H1 (cell line): Measurements from ENCODE around the gene MPST. TPM values are rescaled to one million over a fixed set of nuclear protein-coding genes. Genes with fewer than 3 reads are reported as not detected.
A peak's percentile ranks its signal among the peaks of the same experiment; 100 is the strongest.

Source experiments
- CTCF ChIA-PET: fragments of 300-600 bp; sonication (Branson Sonifier 250); formaldehyde crosslinking; loops from one replicate; lab custom pipeline; 2021; ENCODE audit not compliant: partially characterized antibody; lab: Charles Lee
- POLR2A ChIA-PET: fragments of 300-600 bp; sonication (Branson Sonifier 250); formaldehyde crosslinking; loops from one replicate; lab custom pipeline; 2021; ENCODE audit warnings: inconsistent platforms; ENCODE audit not compliant: partially characterized antibody; lab: Charles Lee
- DNase-seq, 2 experiments: peaks; one replicate each; pipeline versions ENCODE4 v3.0.0 to v3.0.0-alpha.2; 2010 to 2022; ENCODE audit warnings: low spot score in 2 of 2, low read depth in 1 of 2, mixed read lengths in 1 of 2
- FAIRE-seq: peaks from 2 replicates; lab custom pipeline; 2011; peaks lifted over from hg19 to GRCh38; lab: Jason Lieb, UNC
- H2AFZ ChIP-seq: 2 replicates; pipeline ENCODE4 v1.8.1; 2012; ENCODE audit warnings: low read length, inconsistent platforms
- H2AK5ac ChIP-seq: 2 replicates; pipeline ENCODE4 v1.6.1; 2013; ENCODE audit warnings: low read depth, low read length
- H2BK120ac ChIP-seq: replicated peaks from 2 replicates; pipeline ENCODE3; 2013; ENCODE audit warnings: low read depth, low read length, inconsistent platforms
- H2BK12ac ChIP-seq: 2 replicates; pipeline ENCODE4 v1.6.1; 2013; ENCODE audit warnings: low read depth, low read length
- H2BK15ac ChIP-seq: 2 replicates; pipeline ENCODE4 v1.6.1; 2013; ENCODE audit warnings: low read length
- H2BK20ac ChIP-seq: 2 replicates; pipeline ENCODE4 v1.6.1; 2013; ENCODE audit warnings: low read length
- H2BK5ac ChIP-seq: 2 replicates; pipeline ENCODE4 v1.6.1; 2013; ENCODE audit warnings: low read depth, low read length
- H3K14ac ChIP-seq: 2 replicates; pipeline ENCODE4 v1.6.1; 2013; ENCODE audit warnings: inconsistent platforms; ENCODE audit not compliant: insufficient read length
- H3K18ac ChIP-seq: 2 replicates; pipeline ENCODE4 v1.6.1; 2013; ENCODE audit warnings: low read length; ENCODE audit errors: extremely low read depth
- H3K23ac ChIP-seq: 2 replicates; pipeline ENCODE4 v1.6.1; 2013; ENCODE audit warnings: inconsistent platforms; ENCODE audit not compliant: insufficient read length
- H3K23me2 ChIP-seq: 2 replicates; pipeline ENCODE4 v1.6.1; 2013; ENCODE audit warnings: low read depth, low read length
- H3K27ac ChIP-seq: 2 replicates; pipeline ENCODE4 v1.6.1; 2011; ENCODE audit warnings: low read depth, low read length, inconsistent platforms
- H3K27me3 ChIP-seq, 4 experiments: replicated peaks in 1 of 4; 1 replicate in 1 of 4; 2 replicates in 3 of 4; pipeline versions ENCODE4 v1.6.1 to v1.8.1; 2011 to 2013; ENCODE audit warnings: low read length in 3 of 4, mild to moderate bottlenecking in 3 of 4, inconsistent platforms in 2 of 4, mixed read lengths in 2 of 4, moderate library complexity in 1 of 4; ENCODE audit not compliant: control insufficient read depth in 3 of 4, insufficient read depth in 3 of 4; ENCODE audit errors: extremely low read depth in 1 of 4
- H3K36me3 ChIP-seq, 4 experiments: 2 replicates each; pipeline versions ENCODE4 v1.6.1 to v1.8.1; 2011 to 2013; ENCODE audit warnings: mild to moderate bottlenecking in 4 of 4, low read length in 3 of 4, moderate library complexity in 2 of 4, control low read depth in 1 of 4, inconsistent platforms in 1 of 4; ENCODE audit not compliant: insufficient read depth in 4 of 4, control insufficient read depth in 2 of 4
- H3K4ac ChIP-seq: replicated peaks from 2 replicates; pipeline ENCODE3; 2013; ENCODE audit warnings: low read length, low read depth, mixed read lengths, inconsistent platforms; ENCODE audit not compliant: insufficient read length
- H3K4me1 ChIP-seq, 4 experiments: replicated peaks in 1 of 4; 1 replicate in 1 of 4; 2 replicates in 3 of 4; pipeline versions ENCODE4 v1.6.1 to v1.8.1; 2011 to 2013; ENCODE audit warnings: low read length in 3 of 4, inconsistent platforms in 2 of 4, mixed read lengths in 1 of 4; ENCODE audit not compliant: insufficient read depth in 4 of 4, control insufficient read depth in 3 of 4
- H3K4me2 ChIP-seq, 2 experiments: 2 replicates each; pipeline versions ENCODE4 v1.6.1 to v1.8.1; 2011 to 2013; ENCODE audit warnings: low read depth in 2 of 2, low read length in 2 of 2, control low read depth in 1 of 2, inconsistent platforms in 1 of 2, mild to moderate bottlenecking in 1 of 2; ENCODE audit not compliant: insufficient read depth in 1 of 2
- H3K4me3 ChIP-seq, 4 experiments: fragments of 200-600, 300-600 bp in 1 of 4; sonication (generic), shearing (Covaris generic), sonication (Bioruptor Twin) in 1 of 4; 2 replicates each; pipeline versions ENCODE4 v1.5.1 to v1.8.1; 2011 to 2016; ENCODE audit warnings: low read length in 4 of 4, low read depth in 3 of 4, control low read depth in 2 of 4, inconsistent platforms in 2 of 4, mild to moderate bottlenecking in 2 of 4, mixed read lengths in 1 of 4, moderate library complexity in 1 of 4; ENCODE audit not compliant: insufficient read depth in 2 of 4; ENCODE audit errors: extremely low read depth in 1 of 4
- H3K56ac ChIP-seq: replicated peaks from 2 replicates; pipeline ENCODE3; 2013; ENCODE audit warnings: low read depth, mild to moderate bottlenecking, mixed read lengths, low read length, inconsistent platforms; ENCODE audit not compliant: insufficient read length
- H3K79me1 ChIP-seq: 2 replicates; pipeline ENCODE4 v1.6.1; 2013; ENCODE audit warnings: low read depth, low read length, control low read depth
- H3K79me2 ChIP-seq, 2 experiments: 2 replicates each; pipeline versions ENCODE4 v1.6.1 to v1.8.1; 2012 to 2013; ENCODE audit warnings: low read length in 2 of 2, mild to moderate bottlenecking in 2 of 2, inconsistent platforms in 1 of 2; ENCODE audit not compliant: insufficient read depth in 2 of 2, control insufficient read depth in 1 of 2
- H3K9ac ChIP-seq, 4 experiments: replicated peaks in 1 of 4; 1 replicate in 1 of 4; 2 replicates in 3 of 4; pipeline versions ENCODE4 v1.6.1 to v1.8.1; 2011 to 2013; ENCODE audit warnings: low read depth in 3 of 4, low read length in 3 of 4, control low read depth in 2 of 4, mild to moderate bottlenecking in 2 of 4, moderate library complexity in 2 of 4, inconsistent platforms in 1 of 4; ENCODE audit errors: extremely low read depth in 1 of 4
- H3K9me3 ChIP-seq, 2 experiments: 2 replicates each; pipeline versions ENCODE4 v1.6.1 to v1.8.1; 2012 to 2013; ENCODE audit warnings: mild to moderate bottlenecking in 2 of 2, moderate library complexity in 2 of 2, control low read depth in 1 of 2, inconsistent platforms in 1 of 2, low read depth in 1 of 2, low read length in 1 of 2, mixed read lengths in 1 of 2; ENCODE audit not compliant: insufficient read depth in 2 of 2
- H4K20me1 ChIP-seq, 2 experiments: replicated peaks in 1 of 2; 2 replicates each; pipeline versions ENCODE3 to v1.8.1; 2011 to 2013; ENCODE audit warnings: inconsistent platforms in 2 of 2, low read length in 2 of 2, mild to moderate bottlenecking in 1 of 2; ENCODE audit not compliant: insufficient read depth in 2 of 2, control insufficient read depth in 1 of 2
- H4K5ac ChIP-seq: 2 replicates; pipeline ENCODE4 v1.6.1; 2013; ENCODE audit warnings: low read length, low read depth, mixed read lengths, inconsistent platforms; ENCODE audit not compliant: insufficient read length
- H4K8ac ChIP-seq: 2 replicates; pipeline ENCODE4 v1.8.0; 2013; ENCODE audit warnings: mild to moderate bottlenecking, moderate library complexity, low read length, inconsistent platforms; ENCODE audit not compliant: insufficient read depth; ENCODE audit errors: extremely low read depth
- H4K91ac ChIP-seq: replicated peaks from 2 replicates; pipeline ENCODE3; 2013; ENCODE audit warnings: low read length, mixed read lengths, inconsistent platforms; ENCODE audit not compliant: insufficient read length
- CTCF ChIP-seq, 3 experiments: IDR thresholded peaks; 1 replicate in 2 of 3; 2 replicates in 1 of 3; pipeline versions ENCODE4 v1.5.1 to v1.6.1; 2011; ENCODE audit warnings: low read length in 3 of 3, mild to moderate bottlenecking in 3 of 3, inconsistent platforms in 2 of 3, low read depth in 1 of 3, moderate library complexity in 1 of 3; ENCODE audit not compliant: insufficient read depth in 1 of 3; ENCODE audit errors: control extremely low read depth in 1 of 3
- SIN3A ChIP-seq, 2 experiments: IDR thresholded peaks in 1 of 2; conservative IDR thresholded peaks in 1 of 2; 2 replicates each; pipeline ENCODE4 v1.6.1; 2011 to 2012; ENCODE audit warnings: low read length in 2 of 2, improper control_type of control experiment in 1 of 2, low read depth in 1 of 2, mild to moderate bottlenecking in 1 of 2
- TBP ChIP-seq: IDR thresholded peaks from 2 replicates; pipeline ENCODE4 v1.6.1; 2011; ENCODE audit warnings: low read depth, low read length, improper control_type of control experiment
- TCF12 ChIP-seq: IDR thresholded peaks from 2 replicates; pipeline ENCODE4 v1.6.1; 2011; ENCODE audit warnings: low read depth, mild to moderate bottlenecking, low read length
- WGBS, 2 experiments: shearing (Covaris generic) in 1 of 2; methylation state at CpG; one replicate each; pipeline versions ENCODE4 v1.1.6 to v1.1.7; 2013 to 2015; ENCODE audit warnings: low lambda C conversion rate in 2 of 2, mixed read lengths in 2 of 2, inconsistent platforms in 1 of 2, low coverage in 1 of 2, missing lambda C conversion rate in 1 of 2; ENCODE audit not compliant: insufficient replicate concordance in 2 of 2, insufficient coverage in 1 of 2, insufficient read length in 1 of 2; ENCODE audit errors: extremely low coverage in 1 of 2, missing lambda C conversion rate in 1 of 2; 5-methylcytosine and 5-hydroxymethylcytosine counted together
- polyA plus RNA-seq, 7 experiments: library from polyadenylated mRNA; depleted of rRNA in 3 of 7; stranded (reverse) in 5 of 7; unstranded in 2 of 7; fragments of >200 nt in 5 of 7; fragments of 200-250 nt in 2 of 7; gene quantifications; 1 replicate in 5 of 7; 2 replicates in 1 of 7; 4 replicates in 1 of 7; pipeline versions ENCODE4 v1.2.1 to v1.2.3, GENCODE V29; 2011 to 2013; ENCODE audit warnings: missing spikeins in 2 of 7, mixed read lengths in 2 of 7
- total RNA-seq: library from RNA; stranded (reverse); fragmentation: NEBNext Ultra II Directional; extraction: Animal tissue kit (Norgen Biotek cat#: 25700); gene quantifications from 2 replicates; pipeline ENCODE4 v1.2.1, GENCODE V29; 2021

MPST gene
- total and polyA plus RNA-seq, 2 of the 8 experiments (the other 6 are each of a cell fraction or from before 2014, with no cell fraction given) = 86.0 to 124 TPM

- WGBS, 2 experiments = 79% methylated on average over 17 of the region's 17 CpGs; no CpG with 5 or more reads in 1 of the 2 experiments
- POLR2A ChIA-PET = interaction anchor here (0.7 to 3.0 kb wide), 6 partner anchors 12 to 30 kb away, joined by 3 to 13 read pairs (median 4); no protein-coding TSS in a partner anchor
- H3K4me2 ChIP-seq = no peak overlapping the region
Observed at GRCh38 chr22:37043828-37044538, 24.4 kb downstream of the MPST start.

More at GRCh38 chr22:37043828-37044538, 24.4 kb downstream of the MPST start:
- Histone ChIP-seq H4K20me1 (no peaks in the 10 kb centered on the region), H2BK5ac (no peak overlapping the region), H2BK120ac (no peak overlapping the region), H2AFZ (no peak overlapping the region), H4K91ac (no peak overlapping the region), H2BK20ac (no peak overlapping the region), H2AK5ac (no peak overlapping the region), H3K4me1 (no peaks in the 10 kb centered on the region; a peak in 1 of 7 replicates), H3K18ac (no peak overlapping the region), H3K23me2 (no peaks in the 10 kb centered on the region), H3K14ac (no peak overlapping the region), H3K79me1 (no peaks in the 10 kb centered on the region), H3K4me3 (no peak overlapping the region), H2BK12ac (no peak overlapping the region), H3K79me2 (no peaks in the 10 kb centered on the region), H3K4ac (no peak overlapping the region), H2BK15ac (no peak overlapping the region; the same call in 1 of the 2 replicates), H3K36me3 (no peaks in the 10 kb centered on the region), H3K56ac (no peak overlapping the region), H3K27me3 (peaks cover 0 to 11% (median 0%) of the 10 kb centered on the region in 4 experiments; a peak in 4 of 7 replicates), H4K8ac (no peak overlapping the region), H3K23ac (no peak overlapping the region), H4K5ac (no peak overlapping the region), H3K9ac (no peak overlapping the region), H3K9me3 (no peaks in the 10 kb centered on the region), H3K27ac (no peak overlapping the region)
- TF ChIP-seq TCF12 (no peak), CTCF (IDR thresholded peaks at IDR 0.05; ENCODE audit: control extremely low read depth in 1 of 3, insufficient read depth in 1 of 3, low read depth in 1 of 3, low read length in 3 of 3) (peak; percentile 15 to 45 (median 20); a peak in 3 of 4 replicates), TBP (no peak), SIN3A (conservative IDR thresholded peaks at IDR 0.05 in 1 of 2, IDR thresholded peaks at IDR 0.05 in 1 of 2; ENCODE audit: low read depth in 1 of 2, low read length in 2 of 2) (no peak)
- CTCF ChIA-PET = interaction anchor here (0.6 to 5.2 kb wide), 26 partner anchors 8 to 990 kb away, joined by 3 to 56 read pairs (median 4); no protein-coding TSS in a partner anchor
- no peak for DNase-seq
- no peak for FAIRE-seq
